Activated naive CD8-positive, alpha-beta T cell treated with anti-CD3 and anti-CD28 coated beads, Interleukin-2, amount 10 ng/mL, durations not matched to agents 7 days and 5 days (primary cell): ENCODE data around the gene LHX3. TPM values are rescaled to one million over a fixed set of nuclear protein-coding genes. Genes with fewer than 3 reads are reported as not detected.
A peak's percentile ranks its signal among the peaks of the same experiment; 100 is the strongest.

Experiments
- ATAC-seq: fragments of 150-1000 bp; cut with Tn5 transposase; one replicate; pipeline ENCODE4 v1.10.0; 2021; ENCODE audit warnings: low read depth, moderate library complexity
- POLR2A ChIA-PET: fragments of 350-600 bp; sonication (Branson Sonifier 250); formaldehyde crosslinking; loops from one replicate; lab custom pipeline; 2021; ENCODE audit warnings: antibody characterized with exemption; lab: Charles Lee
- DNase-seq: peaks from one replicate; pipeline ENCODE4 v3.0.0; 2021
- H3K27ac Mint-ChIP-seq: one replicate; pipeline ENCODE4 v1.8.0; 2022; ENCODE audit warnings: mild to moderate bottlenecking, mixed read lengths
- H3K27me3 Mint-ChIP-seq: one replicate; pipeline ENCODE4 v1.8.0; 2022; ENCODE audit warnings: mild to moderate bottlenecking, moderate library complexity, mixed read lengths
- H3K36me3 Mint-ChIP-seq: one replicate; pipeline ENCODE4 v1.8.0; 2021; ENCODE audit warnings: mild to moderate bottlenecking, mixed read lengths
- H3K4me1 Mint-ChIP-seq: one replicate; pipeline ENCODE4 v1.8.0; 2021; ENCODE audit warnings: mixed read lengths
- H3K4me3 Mint-ChIP-seq: one replicate; pipeline ENCODE4 v1.8.0; 2022; ENCODE audit warnings: mild to moderate bottlenecking, moderate library complexity, mixed read lengths
- H3K9me3 Mint-ChIP-seq: one replicate; pipeline ENCODE4 v1.8.0; 2021; ENCODE audit warnings: mixed read lengths
- total RNA-seq, 2 experiments: library from RNA; stranded (reverse); gene quantifications; one replicate each; pipeline ENCODE4 v1.2.3, GENCODE V29; 2021

LHX3 gene
- total RNA-seq, 2 experiments from 2014 or later = not detected

- DNase-seq = no peak
- Mint-ChIP-seq H3K4me1 (no peaks in the 10 kb centered on the region), H3K9me3 (no peaks in the 10 kb centered on the region), H3K36me3 (peaks cover 6% of the 10 kb centered on the region), H3K27me3 (peaks cover 32% of the 10 kb centered on the region), H3K4me3 (no peak overlapping the region), H3K27ac (no peak overlapping the region)
- no peak for ATAC-seq
- POLR2A ChIA-PET = no interaction called here
Observed at GRCh38 chr9:136203408-136204144, 1.4 kb downstream of the LHX3 start.

GRCh38 chr9:136202454-136203407, 2.2 kb downstream of the LHX3 start:
- Mint-ChIP-seq H3K4me3 (no peak overlapping the region), H3K9me3 (no peaks in the 10 kb centered on the region), H3K27ac (no peak overlapping the region), H3K4me1 (no peaks in the 10 kb centered on the region), H3K27me3 (peaks cover 41% of the 10 kb centered on the region), H3K36me3 (peaks cover 6% of the 10 kb centered on the region)
- DNase-seq (no peak), ATAC-seq (no peak)
- POLR2A ChIA-PET = no interaction called here

GRCh38 chr9:136201609-136202453, 3.1 kb downstream of the LHX3 start:
- peak; percentile 61 for DNase-seq
- POLR2A ChIA-PET = no interaction called here
- no peak overlapping the region for H3K4me3 Mint-ChIP-seq
- H3K36me3 Mint-ChIP-seq = peaks cover 4% of the 10 kb centered on the region
- H3K9me3 Mint-ChIP-seq = no peaks in the 10 kb centered on the region
- peak; percentile 21 for ATAC-seq
- H3K4me1 Mint-ChIP-seq = peaks cover under 1% of the 10 kb centered on the region
- no peak overlapping the region for H3K27ac Mint-ChIP-seq
- H3K27me3 Mint-ChIP-seq = peaks cover 45% of the 10 kb centered on the region

- H3K4me3 Mint-ChIP-seq = no peak overlapping the region
Observed at GRCh38 chr9:136201174-136201573, 3.8 kb downstream of the LHX3 start.

GRCh38 chr9:136200424-136200823, 4.5 kb downstream of the LHX3 start:
- ATAC-seq = no peak
- H3K36me3 Mint-ChIP-seq = no peaks in the 10 kb centered on the region

More at GRCh38 chr9:136201174-136201573, 3.8 kb downstream of the LHX3 start:
- peaks cover 52% of the 10 kb centered on the region for H3K27me3 Mint-ChIP-seq
- POLR2A ChIA-PET = no interaction called here
- no peak overlapping the region for H3K27ac Mint-ChIP-seq
- ATAC-seq (no peak), DNase-seq (no peak)
- H3K36me3 Mint-ChIP-seq = peaks cover 2% of the 10 kb centered on the region
- no peaks in the 10 kb centered on the region for H3K9me3 Mint-ChIP-seq
- H3K4me1 Mint-ChIP-seq = peaks cover 1% of the 10 kb centered on the region

GRCh38 chr9:136199391-136200288, 5.3 kb downstream of the LHX3 start:
- Mint-ChIP-seq H3K9me3 (no peaks in the 10 kb centered on the region), H3K27me3 (peaks cover 65% of the 10 kb centered on the region), H3K4me3 (no peak overlapping the region), H3K36me3 (no peaks in the 10 kb centered on the region), H3K4me1 (peaks cover 2% of the 10 kb centered on the region), H3K27ac (no peak overlapping the region)
- DNase-seq (no peak), ATAC-seq (no peak)
- POLR2A ChIA-PET = no interaction called here

More at GRCh38 chr9:136200424-136200823, 4.5 kb downstream of the LHX3 start:
- Mint-ChIP-seq H3K4me3 (no peak overlapping the region), H3K9me3 (no peaks in the 10 kb centered on the region), H3K27me3 (peaks cover 57% of the 10 kb centered on the region), H3K4me1 (peaks cover 2% of the 10 kb centered on the region), H3K27ac (no peak overlapping the region)
- no peak for DNase-seq
- POLR2A ChIA-PET = no interaction called here

- Mint-ChIP-seq H3K36me3 (no peaks in the 10 kb centered on the region), H3K4me1 (peaks cover 2% of the 10 kb centered on the region), H3K27me3 (peaks cover 62% of the 10 kb centered on the region), H3K4me3 (no peak overlapping the region), H3K27ac (no peak overlapping the region), H3K9me3 (no peaks in the 10 kb centered on the region)
- ATAC-seq (no peak), DNase-seq (no peak)
- POLR2A ChIA-PET = no interaction called here
Observed at GRCh38 chr9:136198605-136199083, 6.3 kb downstream of the LHX3 start.

- H3K4me3 Mint-ChIP-seq = no peak overlapping the region
Observed at GRCh38 chr9:136197930-136198604, 6.9 kb downstream of the LHX3 start.

GRCh38 chr9:136197084-136197875, 7.6 kb downstream of the LHX3 start:
- Mint-ChIP-seq H3K36me3 (no peaks in the 10 kb centered on the region), H3K4me3 (no peak overlapping the region), H3K4me1 (peaks cover 2% of the 10 kb centered on the region), H3K9me3 (no peaks in the 10 kb centered on the region), H3K27me3 (peaks cover 61% of the 10 kb centered on the region), H3K27ac (no peak overlapping the region)
- POLR2A ChIA-PET = no interaction called here
- ATAC-seq (no peak), DNase-seq (no peak)

More at GRCh38 chr9:136197930-136198604, 6.9 kb downstream of the LHX3 start:
- POLR2A ChIA-PET = no interaction called here
- no peak for DNase-seq
- peaks cover 59% of the 10 kb centered on the region for H3K27me3 Mint-ChIP-seq
- H3K9me3 Mint-ChIP-seq = no peaks in the 10 kb centered on the region
- H3K27ac Mint-ChIP-seq = no peak overlapping the region
- peaks cover 2% of the 10 kb centered on the region for H3K4me1 Mint-ChIP-seq
- ATAC-seq = no peak
- no peaks in the 10 kb centered on the region for H3K36me3 Mint-ChIP-seq

- no peak overlapping the region for H3K4me3 Mint-ChIP-seq
Observed at GRCh38 chr9:136196404-136197083, 8.4 kb downstream of the LHX3 start.

GRCh38 chr9:136194540-136194939, 10.4 kb downstream of the LHX3 start:
- H3K36me3 Mint-ChIP-seq = no peaks in the 10 kb centered on the region
- H3K4me3 Mint-ChIP-seq = no peak overlapping the region
- H3K27me3 Mint-ChIP-seq = peaks cover 66% of the 10 kb centered on the region
- H3K4me1 Mint-ChIP-seq = peaks cover 2% of the 10 kb centered on the region
- no peak overlapping the region for H3K27ac Mint-ChIP-seq
- ATAC-seq (no peak), DNase-seq (no peak)
- POLR2A ChIA-PET = no interaction called here
- H3K9me3 Mint-ChIP-seq = no peaks in the 10 kb centered on the region

More at GRCh38 chr9:136196404-136197083, 8.4 kb downstream of the LHX3 start:
- POLR2A ChIA-PET = no interaction called here
- peaks cover 66% of the 10 kb centered on the region for H3K27me3 Mint-ChIP-seq
- no peaks in the 10 kb centered on the region for H3K9me3 Mint-ChIP-seq
- peaks cover 2% of the 10 kb centered on the region for H3K4me1 Mint-ChIP-seq
- DNase-seq = no peak
- ATAC-seq = no peak
- H3K36me3 Mint-ChIP-seq = no peaks in the 10 kb centered on the region
- no peak overlapping the region for H3K27ac Mint-ChIP-seq
